NCI-H187 treated with DMSO at 0.1 percent for 48 hours (cell line): ENCODE data around the gene TBXT.
"Not testable (repeated sequence)": the region's sequence is repeated elsewhere in the genome, so short reads cannot be mapped to it uniquely, and the experiment has no call there.

Experiments
- DNase-seq: peaks from one replicate; lab custom pipeline; 2025; lab: John Stamatoyannopoulos, UW

The TBXT gene

DNA sequence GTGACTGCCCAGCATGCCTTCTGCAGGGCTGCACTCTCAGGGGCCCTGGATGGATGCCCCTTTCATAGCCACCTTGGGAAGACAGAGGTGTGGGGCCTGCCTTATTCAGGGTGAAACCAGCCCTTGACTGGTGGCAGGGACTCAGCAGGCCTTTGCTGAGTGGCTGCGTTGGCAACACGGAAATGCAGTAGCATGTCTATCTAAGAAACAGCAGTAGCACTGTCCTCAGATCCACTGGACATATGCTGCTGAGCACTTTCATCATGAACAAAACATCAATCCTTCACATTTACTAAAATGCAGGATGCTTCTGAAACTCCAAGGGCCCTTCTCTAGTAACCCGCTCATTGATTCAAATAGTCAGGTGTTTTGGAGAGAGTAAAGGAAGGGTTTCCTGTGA, 4.9 kb upstream of the TBXT start:
- no peak for DNase-seq

- no peak for DNase-seq
Measured at GRCh38 chr6:166169549-166170421, 2.1 kb upstream of the TBXT start.

DNA sequence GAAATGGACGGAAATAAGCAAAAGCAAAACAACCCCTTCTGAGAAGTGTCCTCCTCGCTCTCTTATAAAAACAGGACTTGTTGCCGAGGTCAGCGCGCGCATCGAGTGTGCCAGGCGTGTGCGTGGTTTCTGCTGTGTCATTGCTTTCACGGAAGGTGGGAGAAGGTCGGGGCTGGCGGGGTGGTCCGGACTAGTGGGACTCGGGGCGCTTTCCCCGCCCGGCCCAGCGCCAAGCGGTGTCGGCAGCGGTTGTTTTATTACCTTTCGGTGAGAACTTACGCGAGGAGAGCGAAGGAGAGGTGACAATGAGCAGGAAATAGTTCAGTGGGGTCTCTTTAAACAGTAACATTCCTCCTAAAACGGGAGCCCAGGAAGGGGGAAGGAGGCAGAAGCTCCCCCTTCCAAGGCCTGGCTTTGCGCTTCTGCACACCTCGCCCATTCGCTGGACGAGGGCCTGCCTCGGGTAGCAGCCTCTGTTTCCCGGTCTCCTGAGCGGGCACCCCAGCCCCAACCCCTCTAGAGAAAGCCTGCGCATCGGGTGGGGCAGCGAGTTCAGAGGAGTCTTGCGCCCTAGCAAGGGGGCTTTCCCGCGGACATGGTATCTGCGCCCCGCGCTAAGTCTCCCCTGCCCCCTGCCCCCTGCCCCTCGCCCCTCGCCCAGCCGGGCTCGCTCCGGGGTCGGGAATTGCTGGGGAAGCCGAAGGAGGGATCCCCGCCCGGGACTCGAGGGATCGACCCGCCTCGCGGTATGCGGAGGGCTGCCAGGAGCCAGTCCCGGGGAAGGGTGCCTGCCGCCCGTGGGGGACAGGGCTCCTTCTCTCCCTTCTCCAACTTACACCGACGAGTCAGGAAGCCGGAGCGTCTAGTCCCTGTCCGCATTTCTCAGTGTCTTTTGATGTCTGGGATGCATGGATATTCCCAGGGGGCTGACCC, 1.2 kb upstream of the TBXT start:
- DNase-seq, result no peak

DNA sequence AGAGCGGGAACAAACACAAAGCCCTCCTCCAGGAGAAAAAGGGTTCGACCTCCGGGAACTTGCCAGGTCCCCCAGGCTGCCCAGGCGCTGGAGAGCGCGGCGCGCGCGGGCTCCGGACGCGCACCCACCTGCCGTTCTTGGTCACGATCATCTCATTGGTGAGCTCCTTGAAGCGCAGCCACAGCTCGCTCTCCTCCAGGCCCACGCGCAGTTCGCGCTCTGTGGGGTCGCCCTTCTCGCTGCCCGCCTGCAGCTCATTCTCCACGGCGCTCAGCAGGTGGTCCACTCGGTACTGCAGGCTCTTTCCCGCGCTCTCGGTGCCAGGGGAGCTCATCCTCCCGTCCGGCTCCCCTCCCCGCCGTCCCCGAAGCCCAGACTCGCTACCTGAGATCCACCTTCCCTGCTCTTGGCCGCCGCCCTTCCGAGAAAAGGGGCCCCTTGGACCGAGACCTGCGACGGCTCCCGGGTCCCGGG, 356 bp downstream of the TBXT start:
- DNase-seq, result no peak

DNA sequence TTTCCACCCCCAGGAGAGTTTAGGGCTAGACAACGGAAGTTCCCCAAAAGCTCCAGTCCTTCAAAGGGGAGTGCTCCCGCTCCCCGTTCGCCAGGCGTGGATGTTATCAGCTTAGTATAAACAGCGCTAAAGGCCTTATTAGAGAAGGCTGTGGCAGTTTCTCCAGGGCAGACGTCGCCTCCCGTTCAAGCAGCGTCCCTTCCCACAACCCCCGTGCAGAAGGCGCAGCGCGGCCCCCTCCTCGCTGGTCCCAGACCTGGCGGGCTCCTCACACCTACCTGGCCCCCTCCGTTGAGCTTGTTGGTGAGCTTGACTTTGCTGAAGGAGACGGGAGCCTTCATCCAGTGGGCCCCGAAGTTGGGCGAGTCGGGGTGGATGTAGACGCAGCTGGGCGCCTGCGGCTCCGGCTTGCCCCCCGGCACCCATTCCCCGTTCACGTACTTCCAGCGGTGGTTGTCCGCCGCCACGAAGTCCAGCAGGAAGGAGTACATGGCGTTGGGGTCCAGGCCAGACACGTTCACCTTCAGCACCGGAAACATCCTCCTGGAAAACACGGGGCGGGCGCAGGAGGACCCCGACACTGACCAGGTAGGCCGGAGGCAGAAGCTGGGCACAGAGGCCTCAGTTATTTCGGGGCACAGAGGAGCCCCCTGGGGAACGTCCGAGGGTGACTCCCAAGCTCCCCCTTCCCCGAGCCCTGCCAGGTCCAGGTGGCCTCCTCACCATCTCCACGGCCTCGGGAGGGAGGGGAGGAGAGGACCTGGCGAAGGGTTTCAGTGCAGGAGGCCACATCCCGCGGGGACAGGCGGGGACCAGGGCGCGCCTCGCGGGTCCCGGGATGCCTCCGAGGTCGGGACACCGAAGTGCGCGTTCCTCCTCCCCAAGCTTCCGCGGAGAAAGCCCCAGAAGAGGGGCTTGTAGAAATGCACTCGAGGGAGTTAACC, 1.1 kb downstream of the TBXT start:
- no peak for DNase-seq

- no peak for DNase-seq
Measured at GRCh38 chr6:166165558-166166313, 1.9 kb downstream of the TBXT start.

- no peak for DNase-seq
Measured at GRCh38 chr6:166162599-166163342, 4.9 kb downstream of the TBXT start.

DNA sequence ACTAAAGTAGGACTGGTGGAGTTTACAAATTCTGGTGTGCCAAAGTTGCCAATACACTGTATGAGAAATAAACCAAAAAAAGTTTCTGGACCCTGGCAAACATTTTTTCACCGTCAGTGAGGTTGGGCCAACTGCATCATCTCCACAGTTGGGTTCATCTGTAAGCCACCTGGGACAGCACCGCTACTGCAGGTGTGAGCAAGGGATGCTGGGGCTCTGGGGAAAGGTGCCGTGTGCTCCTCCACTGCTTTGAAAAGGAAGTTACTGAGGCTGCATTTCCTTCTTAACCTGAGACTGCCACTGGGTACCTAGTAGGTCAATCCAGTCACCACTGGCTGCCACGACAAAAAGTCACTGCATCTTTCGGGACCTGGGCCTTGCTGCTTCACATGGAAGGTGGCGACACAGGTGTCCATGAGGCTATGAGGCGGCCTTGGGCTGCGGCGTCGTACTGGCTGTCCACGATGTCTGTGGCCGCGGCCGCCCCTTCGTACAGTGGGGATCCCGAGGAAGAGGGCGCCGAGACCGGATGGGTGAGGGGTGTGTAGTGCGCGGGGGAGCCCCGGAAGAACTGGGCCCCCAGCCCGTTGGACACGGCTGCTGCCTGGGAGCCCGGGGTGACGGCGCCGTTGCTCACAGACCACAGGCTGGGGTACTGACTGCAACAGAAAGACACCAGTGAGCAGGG, 9.6 kb downstream of the TBXT start:
- no peak for DNase-seq

DNA sequence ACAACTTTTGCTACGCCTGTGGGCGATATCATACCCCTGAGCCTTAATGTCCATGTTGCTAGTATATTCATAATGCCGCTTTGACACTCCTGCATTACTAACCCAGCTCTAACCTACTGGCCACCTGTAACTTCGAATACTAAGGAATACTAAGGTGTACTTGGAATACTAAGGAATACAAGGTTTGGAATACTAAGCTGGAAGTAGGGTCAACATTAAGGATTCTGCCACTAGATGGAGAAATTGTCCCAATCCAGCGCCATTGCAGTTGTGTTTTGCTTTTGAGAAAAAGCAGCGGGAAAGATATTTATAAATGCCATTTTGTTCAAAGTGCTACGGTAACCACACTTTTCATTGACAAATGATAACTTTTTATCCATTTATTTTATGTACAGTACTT, 10.7 kb downstream of the TBXT start:
- no peak for DNase-seq

DNA sequence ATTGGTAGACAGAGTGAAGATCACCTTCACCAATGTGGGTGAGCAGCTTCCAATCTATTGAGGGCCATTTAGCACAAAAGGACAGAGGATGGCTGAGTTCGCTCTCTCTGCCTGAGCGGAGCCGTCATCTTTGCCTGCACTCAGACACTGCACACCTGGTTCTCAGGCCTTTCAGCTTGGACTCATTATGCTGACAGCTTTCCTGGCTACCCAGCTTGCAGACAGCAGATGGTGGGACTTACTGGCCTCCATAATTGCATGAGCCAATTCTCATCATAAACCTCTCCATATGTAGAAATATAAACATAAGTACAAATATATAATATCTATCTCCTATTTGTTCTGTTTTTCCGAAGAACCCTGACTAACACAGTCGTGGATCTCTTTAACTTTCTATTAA, 13.7 kb downstream of the TBXT start:
- DNase-seq, result no peak

- no peak for DNase-seq
Measured at GRCh38 chr6:166152660-166153059, 15.0 kb downstream of the TBXT start.

- no peak for DNase-seq
Measured at GRCh38 chr6:166151798-166152197, 15.9 kb downstream of the TBXT start.

DNA sequence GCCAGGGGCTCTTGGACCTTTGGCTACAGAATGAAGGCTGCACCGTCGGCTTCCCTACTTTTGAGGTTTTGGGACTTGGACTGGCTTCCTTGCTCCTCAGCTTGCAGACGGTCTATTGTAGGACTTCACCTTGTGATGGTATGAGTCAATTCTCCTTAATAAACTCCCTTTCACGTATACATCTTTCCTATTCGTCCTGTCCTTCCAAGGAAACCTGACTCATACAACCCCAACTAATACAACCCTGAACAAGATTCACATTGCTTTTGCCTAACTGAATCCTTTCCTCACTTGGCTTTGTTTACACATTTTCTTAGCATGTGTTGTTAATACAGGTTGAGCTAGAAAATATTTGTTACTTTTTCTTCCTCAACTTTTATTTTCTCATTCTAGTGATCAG, 21.9 kb downstream of the TBXT start:
- no peak for DNase-seq

GRCh38 chr6:166143011-166143410, 24.6 kb downstream of the TBXT start:
- no peak for DNase-seq

DNA sequence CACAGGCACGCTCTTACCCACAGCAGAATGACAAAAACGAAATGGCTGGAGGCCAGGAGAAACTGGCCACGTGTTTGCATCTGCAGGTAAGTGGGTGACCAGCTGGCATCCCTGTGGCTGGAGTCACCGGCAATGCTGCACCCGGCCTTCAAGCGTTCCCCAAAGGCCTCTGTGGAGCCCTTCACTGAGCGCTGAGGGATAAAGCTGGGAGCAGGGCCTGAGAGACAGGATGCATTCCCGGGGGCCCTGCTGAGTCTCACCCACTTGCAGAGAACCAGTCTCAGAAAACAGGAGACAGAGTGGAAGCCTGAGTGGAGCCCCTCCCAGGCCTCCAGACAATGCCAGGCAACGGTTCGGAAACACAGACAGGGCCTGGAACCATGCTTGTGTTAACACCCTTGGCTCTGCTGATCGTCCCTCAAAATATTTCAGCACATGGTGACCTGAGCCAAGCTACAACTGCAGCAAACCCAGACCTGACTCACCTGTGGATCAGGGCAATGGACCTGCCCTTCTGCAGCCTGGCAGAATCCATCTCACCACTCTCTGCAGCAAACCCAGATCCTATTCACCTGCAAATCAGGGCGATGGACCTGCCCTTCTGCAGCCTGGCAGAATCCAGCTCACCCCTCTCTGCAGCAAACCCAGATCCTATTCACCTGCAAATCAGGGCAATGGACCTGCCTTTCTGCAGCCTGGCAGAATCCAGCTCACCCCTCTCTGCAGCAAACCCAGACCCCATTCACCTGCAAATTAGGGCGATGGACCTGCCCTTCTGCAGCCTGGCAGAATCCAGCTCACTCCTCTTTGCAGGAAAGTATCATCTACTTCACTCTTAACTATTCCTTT, 39.8 kb downstream of the TBXT start:
- DNase-seq, result no peak

DNA sequence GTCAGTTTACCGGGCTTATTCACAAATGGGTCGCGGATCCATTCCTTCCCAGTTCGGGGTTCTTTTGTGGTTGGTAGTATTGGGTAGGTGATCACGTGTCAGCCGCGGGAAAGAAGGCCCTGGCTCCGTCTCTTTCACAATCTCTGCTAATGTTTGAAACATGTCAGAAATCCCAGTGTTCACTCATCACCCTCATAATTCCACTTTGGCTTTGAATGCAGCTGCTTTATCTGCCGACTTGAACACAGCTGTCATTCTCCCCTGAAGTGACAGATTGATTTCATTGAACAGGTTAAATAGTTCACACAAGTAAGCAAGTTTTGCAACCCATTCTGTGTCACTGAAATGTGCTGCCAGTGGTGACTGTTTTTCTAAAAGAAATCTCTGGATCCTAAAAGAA, 44.5 kb downstream of the TBXT start:
- not testable (repeated sequence) for DNase-seq

DNA sequence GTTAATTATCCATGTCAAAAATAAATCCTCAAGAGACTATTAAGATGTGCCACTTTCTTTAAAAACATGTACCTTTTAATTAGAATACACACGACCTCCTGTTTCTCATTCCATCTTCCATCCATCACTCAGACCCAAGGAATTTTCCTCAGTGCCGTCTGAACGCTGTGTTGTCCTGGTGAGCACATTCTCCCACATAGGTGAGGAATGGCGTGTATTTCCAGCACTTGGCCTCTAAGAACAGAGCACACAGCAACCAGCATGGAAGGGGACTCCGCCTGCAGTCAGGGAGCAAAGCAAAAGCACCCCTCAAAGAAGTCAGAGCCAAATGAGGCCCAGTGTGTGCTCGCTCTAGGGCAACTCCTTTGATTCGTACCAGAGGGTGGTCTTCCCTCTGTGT, 45.9 kb downstream of the TBXT start:
- DNase-seq, result no peak

DNA sequence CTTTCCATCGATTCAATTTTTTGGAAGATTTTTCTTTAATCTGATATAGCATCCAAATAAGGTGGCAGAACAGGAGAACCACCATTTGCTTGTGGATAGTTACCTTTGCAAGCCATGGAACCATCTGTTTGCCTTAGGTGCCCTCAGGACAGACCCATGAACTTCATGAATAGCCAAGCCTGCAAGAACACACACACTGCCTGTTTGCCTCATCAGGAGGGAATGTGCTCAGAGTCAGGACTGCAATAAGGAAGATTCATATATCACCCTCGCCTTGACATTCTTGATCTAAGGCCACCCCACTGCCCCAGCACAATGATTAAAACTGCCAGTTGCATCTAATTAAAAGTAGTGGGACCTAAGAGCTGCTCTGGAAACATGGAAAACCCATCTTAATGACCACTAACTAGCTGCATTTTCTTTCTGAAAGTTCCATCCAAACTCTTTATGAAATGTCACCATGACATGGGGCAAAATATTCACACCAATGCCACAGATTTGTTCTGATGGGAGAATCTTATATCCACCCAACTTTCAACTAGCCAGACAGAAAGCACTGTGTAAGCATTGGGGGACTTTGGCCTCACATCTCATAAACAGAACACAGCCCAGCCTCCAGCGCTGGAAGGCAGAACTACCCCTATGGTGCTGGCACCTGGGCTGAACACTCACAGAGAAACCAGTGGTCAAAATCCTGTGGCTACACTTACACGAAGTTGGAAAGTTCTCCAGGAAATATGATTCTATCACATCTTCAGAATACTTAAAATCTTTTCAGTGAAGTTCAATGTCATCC, 48.3 kb downstream of the TBXT start:
- no peak for DNase-seq
